HG03039 (cell line): ENCODE data around the gene GDPD2.

Source experiments
- ATAC-seq: cut with Tn5 transposase; IDR thresholded peaks from one replicate; pipeline ENCODE4 v1.9.1; 2021; ENCODE audit warnings: mild to moderate bottlenecking, moderate library complexity; ENCODE audit not compliant: unreplicated experiment

GDPD2 gene

GRCh38 chrX:70470850-70471289 is 47.8 kb downstream of the GDPD2 start:
- no peak for ATAC-seq

DNA sequence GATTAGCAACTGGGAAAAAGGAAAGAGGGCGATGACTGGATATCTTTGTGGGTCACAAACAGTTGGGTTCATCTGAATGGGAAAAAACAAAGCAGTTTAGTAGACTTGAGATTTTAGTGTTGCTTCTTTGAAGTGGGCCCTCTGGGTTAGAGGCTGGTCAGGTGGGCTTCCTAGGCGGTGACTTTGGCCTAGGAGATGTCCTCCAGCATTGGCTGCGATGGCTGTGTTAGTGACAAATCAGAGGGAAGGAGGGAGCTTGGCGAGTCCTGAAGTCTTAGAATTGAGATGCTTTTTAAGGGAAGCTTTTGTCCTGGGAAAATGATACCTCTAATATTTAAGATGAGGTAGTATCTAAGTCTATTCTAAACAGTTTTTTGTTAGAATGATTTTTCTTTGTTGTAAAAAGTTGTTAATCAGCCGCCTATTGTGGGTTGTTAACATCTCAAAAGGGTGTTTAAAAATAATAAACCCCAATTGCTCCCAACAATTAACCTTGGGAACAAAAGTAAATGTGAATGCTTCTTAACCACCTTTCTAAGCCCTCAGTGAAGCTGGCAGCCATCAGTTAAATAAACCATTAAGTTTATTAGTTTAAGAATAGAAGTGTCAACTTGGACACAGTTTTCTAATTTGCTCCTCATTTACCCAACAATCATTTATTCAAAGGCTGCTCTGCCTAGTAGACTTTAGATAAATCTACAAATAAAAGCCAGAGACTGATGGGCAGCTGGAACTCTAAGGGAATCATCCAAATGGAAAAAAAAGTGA is 53.2 kb downstream of the GDPD2 start:
- ATAC-seq = no peak

DNA sequence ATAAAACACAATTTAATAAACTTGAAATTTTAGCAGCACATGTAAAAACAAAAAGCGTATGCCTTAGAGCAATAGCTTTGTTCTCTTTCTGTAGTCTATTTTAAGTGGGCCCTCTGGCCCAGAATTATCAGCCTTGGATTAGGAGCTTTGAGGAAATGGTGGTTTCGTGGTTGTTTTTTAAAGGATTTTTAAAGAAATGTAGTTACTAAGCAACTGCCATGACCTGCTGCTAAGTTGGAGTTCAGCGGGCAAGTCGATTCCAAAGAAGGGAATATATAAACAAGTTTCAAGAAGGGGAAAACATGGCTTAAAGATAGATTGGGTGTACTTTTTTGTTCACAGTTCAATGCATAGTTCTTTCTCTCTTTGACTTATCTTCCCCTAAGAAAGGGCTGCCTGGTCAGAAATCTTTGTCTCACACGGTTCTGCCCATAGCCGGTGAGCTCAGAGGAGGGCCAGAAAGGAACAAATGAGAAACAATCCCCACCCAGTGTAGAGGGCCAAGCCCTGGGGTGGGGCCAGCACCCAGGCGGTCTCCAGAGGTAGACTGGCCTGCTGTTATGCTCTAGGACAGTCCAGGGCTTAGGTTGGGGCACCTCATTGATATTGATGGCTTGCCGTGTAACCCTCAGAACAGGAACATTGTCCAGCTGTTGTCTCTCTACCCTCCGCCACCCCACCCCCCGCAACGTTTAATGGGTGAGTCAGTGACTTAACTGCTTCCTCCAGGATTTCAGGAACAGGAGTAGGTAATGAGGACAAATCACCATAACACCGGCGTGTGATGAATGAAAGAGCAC is 54.0 kb downstream of the GDPD2 start:
- ATAC-seq = no peak

DNA sequence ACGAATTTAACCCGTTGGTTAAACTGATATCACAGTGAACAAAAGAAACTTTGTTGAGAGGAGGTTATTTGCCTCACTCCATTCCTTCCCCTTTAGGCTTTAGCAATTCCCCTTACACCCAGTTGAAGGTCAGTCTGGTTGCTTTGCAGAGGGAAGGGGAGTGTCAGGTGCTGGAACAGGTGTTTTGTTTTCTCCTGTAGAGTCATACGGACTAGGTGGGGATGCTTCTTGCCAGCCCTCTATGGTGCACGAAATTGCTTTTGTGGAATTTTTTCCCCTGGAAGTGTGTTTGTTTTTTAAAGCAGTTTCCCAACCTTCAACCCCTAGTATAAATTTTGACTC is 54.6 kb downstream of the GDPD2 start:
- no peak for ATAC-seq

GRCh38 chrX:70478526-70479245 is 55.6 kb downstream of the GDPD2 start:
- no peak for ATAC-seq

- no peak for ATAC-seq
Observed at GRCh38 chrX:70479247-70479921, 56.3 kb downstream of the GDPD2 start.

DNA sequence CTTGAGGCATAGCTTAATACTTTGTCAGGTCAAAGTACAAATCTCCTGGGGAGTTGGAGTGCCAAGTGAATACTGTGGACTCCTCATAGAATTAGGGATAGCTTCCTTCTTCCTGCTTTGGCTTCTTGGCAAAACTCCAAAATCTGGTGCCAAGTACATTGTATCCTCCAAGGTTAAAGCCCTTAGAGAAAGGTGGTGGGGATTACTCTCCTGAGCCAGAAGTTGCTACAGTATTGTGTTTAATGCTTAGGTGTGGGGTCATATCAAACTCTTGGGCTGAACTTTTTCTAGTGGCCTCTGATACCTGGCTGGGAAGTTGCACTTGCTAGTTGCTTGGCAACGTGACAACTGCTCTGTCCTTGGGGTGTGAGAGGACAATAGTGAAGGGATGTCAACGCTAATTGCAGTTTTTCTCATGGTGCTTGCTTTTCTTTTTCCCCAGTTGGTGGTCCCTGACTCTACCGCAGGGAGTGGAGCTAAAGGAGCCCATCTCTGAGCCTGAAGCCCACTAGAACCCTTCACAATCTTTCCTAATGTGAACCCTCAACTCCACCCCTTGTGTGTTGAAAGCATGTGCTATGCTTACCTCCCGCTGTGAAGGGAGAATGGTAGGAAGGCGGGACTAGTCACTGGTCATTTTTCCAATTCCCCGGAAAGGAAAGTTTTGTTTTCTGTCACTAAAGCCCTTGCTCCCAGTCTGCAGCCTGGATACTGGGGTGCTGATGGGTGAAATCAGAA is 57.0 kb downstream of the GDPD2 start:
- ATAC-seq = no peak

DNA sequence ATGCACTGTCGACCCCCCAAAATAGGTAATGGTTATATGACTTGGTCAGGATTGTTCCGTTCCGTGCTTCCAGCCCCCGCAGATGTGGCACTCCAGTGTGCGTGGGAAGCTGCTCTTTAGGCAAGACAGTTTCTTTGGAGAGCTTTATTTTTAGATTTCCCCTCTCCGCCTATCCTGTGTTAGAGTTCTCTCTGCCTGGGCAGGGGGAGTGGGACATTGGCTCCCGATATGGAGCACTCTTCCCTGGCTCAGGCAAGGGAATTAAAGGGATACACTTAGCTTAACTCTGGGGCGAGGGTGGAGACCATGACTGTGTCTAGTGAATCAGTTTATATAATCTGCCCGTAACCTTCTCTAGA is 57.5 kb downstream of the GDPD2 start:
- ATAC-seq = no peak

DNA sequence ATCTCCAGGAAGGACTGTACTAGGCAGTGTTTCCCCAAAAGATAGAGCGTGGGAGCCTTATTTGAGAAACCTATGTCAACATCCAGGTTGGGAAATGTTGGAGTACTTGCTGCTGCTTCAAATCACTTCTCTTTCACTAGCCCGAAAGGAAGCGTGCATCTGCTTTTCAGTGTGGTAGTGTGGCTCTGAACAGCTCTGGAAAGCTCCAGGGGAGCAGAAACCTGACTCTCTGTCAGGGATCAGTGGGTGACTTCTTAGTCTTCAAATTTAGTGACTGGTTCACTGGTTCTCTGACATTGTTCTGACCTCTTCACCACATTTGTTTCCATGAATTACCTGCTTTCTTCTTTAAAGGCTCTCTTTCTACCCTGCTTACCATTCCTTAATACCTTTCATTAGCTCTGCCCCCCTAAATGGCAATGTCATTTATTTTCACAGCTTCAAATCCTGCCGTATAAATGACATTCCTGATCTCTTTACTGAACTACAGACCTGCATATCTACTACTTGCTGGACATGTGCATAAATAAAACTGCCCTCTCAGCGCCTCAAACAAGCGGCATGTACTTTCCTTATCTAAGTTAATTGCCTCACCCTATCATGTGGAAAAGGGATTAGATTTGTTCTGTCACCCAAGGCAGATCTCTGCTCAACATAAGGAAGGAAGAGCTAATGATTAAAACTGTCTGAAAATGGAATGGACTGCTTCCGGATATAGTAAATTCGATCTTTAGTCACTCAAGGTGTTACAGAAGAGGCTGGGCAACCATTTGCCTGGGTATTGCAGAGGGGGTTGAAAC is 58.6 kb downstream of the GDPD2 start:
- no peak for ATAC-seq

DNA sequence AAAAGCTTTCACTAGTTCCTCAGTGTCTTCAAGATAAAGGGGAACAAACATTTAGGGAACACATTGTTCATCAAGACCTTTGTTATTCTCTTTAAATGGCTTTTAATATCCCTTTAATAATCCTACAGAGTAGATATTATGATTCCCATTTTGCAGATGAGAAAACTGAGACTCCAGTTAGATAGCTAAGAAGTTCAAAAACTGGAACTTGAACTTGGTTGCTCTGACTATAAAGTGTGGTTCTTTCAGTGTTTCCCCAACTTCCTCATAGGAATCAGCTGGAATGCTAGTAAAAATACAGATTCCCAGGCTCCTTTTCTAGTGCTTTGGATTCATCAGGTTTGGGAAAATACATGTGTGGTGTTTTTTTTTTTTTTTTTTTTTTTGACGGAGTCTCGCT is 59.2 kb downstream of the GDPD2 start:
- no peak for ATAC-seq
